HepG2 (cell line): ENCODE measurements around the gene GAREM2.

Experiments
- CTCF ChIP-seq: sonication (generic); formaldehyde crosslinking; IDR thresholded peaks from 2 replicates; pipeline ENCODE4 v1.5.0; 2020; ENCODE audit warnings: mild to moderate bottlenecking, missing genetic modification reagents, moderate library complexity
- EP300 ChIP-seq, 3 experiments: sonication (generic) in 1 of 3; formaldehyde crosslinking in 1 of 3; IDR thresholded peaks; 2 replicates each; pipeline versions ENCODE4 v1.5.1 to v1.6.1; 2011 to 2020; ENCODE audit warnings: low read depth in 2 of 3, low read length in 2 of 3, borderline replicate concordance in 1 of 3, improper control_type of control experiment in 1 of 3, mild to moderate bottlenecking in 1 of 3, missing genetic modification reagents in 1 of 3, moderate library complexity in 1 of 3
- SMAD1 ChIP-seq: sonication (generic); formaldehyde crosslinking; IDR thresholded peaks from 2 replicates; pipeline ENCODE4 v1.4.0; 2020; ENCODE audit warnings: missing genetic modification reagents, low read depth, mild to moderate bottlenecking, borderline replicate concordance
- TIGD3 ChIP-seq: sonication (generic); formaldehyde crosslinking; IDR thresholded peaks from 2 replicates; pipeline ENCODE4 v1.5.1; 2020; ENCODE audit warnings: mild to moderate bottlenecking, missing genetic modification reagents, borderline replicate concordance
- ZNF780A ChIP-seq: sonication (generic); formaldehyde crosslinking; IDR thresholded peaks from 2 replicates; pipeline ENCODE4 v1.8.0; 2022; ENCODE audit warnings: mild to moderate bottlenecking, missing genetic modification reagents, moderate library complexity

- TF ChIP-seq SMAD1 (no peak), EP300 (IDR thresholded peaks at IDR 0.05; ENCODE audit: low read depth in 2 of 2, low read length in 2 of 2) (no peak), EP300 (CRISPR knock-in tag; IDR thresholded peaks at IDR 0.05; ENCODE audit: borderline replicate concordance) (no peak), TIGD3 (CRISPR knock-in tag) (no peak), CTCF (CRISPR knock-in tag) (no peak), ZNF780A (CRISPR knock-in tag) (no peak)
Measured at GRCh38 chr2:26150243-26150642, 22.6 kb upstream of the GAREM2 start.
